Activated T-cell treated with anti-CD3 and anti-CD28 coated beads for 24 hours (primary cell): ENCODE measurements around the gene LRRC27.

ENCODE experiments used
- DNase-seq: peaks from one replicate; pipeline ENCODE4 v3.0.0-alpha.2; 2020; ENCODE audit warnings: low read depth

The LRRC27 gene

GRCh38 chr10:132414402-132415016 is 82.5 kb downstream of the LRRC27 start:
- DNase-seq, result no peak

GRCh38 chr10:132415255-132415654 is 83.3 kb downstream of the LRRC27 start:
- no peak for DNase-seq

GRCh38 chr10:132415956-132416355 is 84.0 kb downstream of the LRRC27 start:
- DNase-seq, result no peak

GRCh38 chr10:132416566-132417256 is 84.7 kb downstream of the LRRC27 start:
- DNase-seq, result no peak

- DNase-seq, result no peak
These were observed 85.4 kb downstream of the LRRC27 start for GRCh38 chr10:132417257-132417910.

GRCh38 chr10:132417957-132418441 is 86.0 kb downstream of the LRRC27 start:
- DNase-seq, result no peak

GRCh38 chr10:132418527-132419416 is 86.8 kb downstream of the LRRC27 start:
- no peak for DNase-seq

- no peak for DNase-seq
These were observed 87.8 kb downstream of the LRRC27 start for GRCh38 chr10:132419538-132420468.

- DNase-seq, result no peak
These were observed 88.5 kb downstream of the LRRC27 start for GRCh38 chr10:132420469-132420980.

- no peak for DNase-seq
These were observed 89.2 kb downstream of the LRRC27 start for GRCh38 chr10:132420981-132421846.

- no peak for DNase-seq
These were observed 90.1 kb downstream of the LRRC27 start for GRCh38 chr10:132421847-132422751.

- no peak for DNase-seq
These were observed 91.2 kb downstream of the LRRC27 start for GRCh38 chr10:132422903-132423825.

- no peak for DNase-seq
These were observed 92.2 kb downstream of the LRRC27 start for GRCh38 chr10:132423966-132424861.

- no peak for DNase-seq
These were observed 93.2 kb downstream of the LRRC27 start for GRCh38 chr10:132425029-132425756.

- DNase-seq, result no peak
These were observed 93.8 kb downstream of the LRRC27 start for GRCh38 chr10:132425757-132426155.
